Calu3 (cell line): ENCODE measurements around the gene ARMC9. TPM values are rescaled to one million over a fixed set of nuclear protein-coding genes. Genes with fewer than 3 reads are reported as not detected.

Source experiments
- BruUV-seq: library from RNA; stranded (reverse); fragments of 400-500 nt; replicated peaks from 2 replicates; lab custom pipeline; 2021; lab: Mats Ljungman, UMichigan
- CTCF ChIA-PET: fragments of 300-600 bp; sonication (Branson Sonifier 250); formaldehyde crosslinking; loops from one replicate; lab custom pipeline; 2022; ENCODE audit warnings: antibody characterized with exemption; lab: Charles Lee
- DNase-seq: peaks from one replicate; pipeline ENCODE4 v3.0.0; 2022
- H3K27ac Mint-ChIP-seq: one replicate; pipeline ENCODE4 v1.8.0; 2022; ENCODE audit warnings: mixed read lengths; ENCODE audit not compliant: unreplicated experiment
- H3K27me3 Mint-ChIP-seq: one replicate; pipeline ENCODE4 v1.8.0; 2022; ENCODE audit warnings: mixed read lengths; ENCODE audit not compliant: unreplicated experiment
- H3K36me3 Mint-ChIP-seq: one replicate; pipeline ENCODE4 v1.8.0; 2022; ENCODE audit warnings: mild to moderate bottlenecking, moderate library complexity, mixed read lengths; ENCODE audit not compliant: insufficient read depth, unreplicated experiment
- H3K4me1 Mint-ChIP-seq: one replicate; pipeline ENCODE4 v1.8.0; 2022; ENCODE audit warnings: mild to moderate bottlenecking, low read depth, mixed read lengths; ENCODE audit not compliant: unreplicated experiment
- H3K4me3 Mint-ChIP-seq: one replicate; pipeline ENCODE4 v1.8.0; 2022; ENCODE audit warnings: mild to moderate bottlenecking, low read depth, moderate library complexity, mixed read lengths; ENCODE audit not compliant: unreplicated experiment
- H3K9me3 Mint-ChIP-seq: one replicate; pipeline ENCODE4 v1.8.0; 2022; ENCODE audit warnings: low read depth, mixed read lengths; ENCODE audit not compliant: unreplicated experiment
- intact Hi-C: fragments of 100-400 bp; cut with micrococcal nuclease; formaldehyde crosslinking; loops from one replicate; pipeline ENCODE4 v1.10.0; 2022; ENCODE audit not compliant: unreplicated experiment
- total RNA-seq: library from RNA; stranded (reverse); gene quantifications from 2 replicates; pipeline ENCODE4 v1.2.3, GENCODE V29; 2022
- TF ChIP-seq, protein P1 (sequence below): fragments of 200-600 bp; IDR thresholded peaks from one replicate; pipeline ENCODE4 v1.8.0; 2022; ENCODE audit warnings: antibody characterized with exemption; ENCODE audit not compliant: unreplicated experiment

ARMC9 gene
- total RNA-seq, 1 experiment from 2014 or later: 13.6 TPM

DNA sequence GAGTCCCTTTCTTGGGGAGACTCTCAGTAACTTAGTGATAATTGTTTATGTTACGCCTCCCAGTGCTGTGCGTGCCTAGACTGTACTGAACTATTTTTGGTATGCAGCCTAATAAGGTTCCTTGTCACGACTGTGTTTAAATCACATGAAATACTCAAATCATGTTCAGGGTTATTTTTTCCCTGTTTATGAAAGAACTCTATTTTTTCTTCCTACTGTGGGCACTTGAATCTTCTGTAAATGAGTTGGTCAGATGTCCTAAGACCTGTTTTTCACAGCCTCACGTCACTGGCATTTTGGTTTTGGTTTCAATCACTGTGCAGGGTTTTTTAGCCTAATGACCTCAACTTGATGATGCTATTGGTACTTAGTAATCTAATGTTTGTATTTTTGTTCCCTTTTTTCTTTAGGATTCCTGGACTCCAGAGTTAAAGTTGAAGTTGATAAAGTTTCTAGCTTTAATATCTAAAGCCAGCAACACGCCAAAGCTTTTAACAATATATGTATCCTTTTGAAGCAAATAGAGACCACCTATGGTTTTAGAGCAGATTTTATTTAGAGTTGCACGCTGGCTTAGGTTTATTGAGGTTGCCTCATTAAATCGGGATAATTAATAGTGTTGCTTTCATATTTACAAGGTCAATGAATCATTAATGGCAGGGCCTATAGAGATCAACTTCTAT lies 24.0 kb downstream of the ARMC9 start:
- no peak for DNase-seq
- Mint-ChIP-seq H3K4me3 (no peak overlapping the region), H3K9me3 (no peaks in the 10 kb centered on the region), H3K27ac (no peak overlapping the region), H3K27me3 (no peaks in the 10 kb centered on the region), H3K36me3 (no peaks in the 10 kb centered on the region), H3K4me1 (no peaks in the 10 kb centered on the region)
- no TSS peak for BruUV-seq
- intact Hi-C loops: no loop called here
- CTCF ChIA-PET: no interaction called here
- TF ChIP-seq, protein P1, sequence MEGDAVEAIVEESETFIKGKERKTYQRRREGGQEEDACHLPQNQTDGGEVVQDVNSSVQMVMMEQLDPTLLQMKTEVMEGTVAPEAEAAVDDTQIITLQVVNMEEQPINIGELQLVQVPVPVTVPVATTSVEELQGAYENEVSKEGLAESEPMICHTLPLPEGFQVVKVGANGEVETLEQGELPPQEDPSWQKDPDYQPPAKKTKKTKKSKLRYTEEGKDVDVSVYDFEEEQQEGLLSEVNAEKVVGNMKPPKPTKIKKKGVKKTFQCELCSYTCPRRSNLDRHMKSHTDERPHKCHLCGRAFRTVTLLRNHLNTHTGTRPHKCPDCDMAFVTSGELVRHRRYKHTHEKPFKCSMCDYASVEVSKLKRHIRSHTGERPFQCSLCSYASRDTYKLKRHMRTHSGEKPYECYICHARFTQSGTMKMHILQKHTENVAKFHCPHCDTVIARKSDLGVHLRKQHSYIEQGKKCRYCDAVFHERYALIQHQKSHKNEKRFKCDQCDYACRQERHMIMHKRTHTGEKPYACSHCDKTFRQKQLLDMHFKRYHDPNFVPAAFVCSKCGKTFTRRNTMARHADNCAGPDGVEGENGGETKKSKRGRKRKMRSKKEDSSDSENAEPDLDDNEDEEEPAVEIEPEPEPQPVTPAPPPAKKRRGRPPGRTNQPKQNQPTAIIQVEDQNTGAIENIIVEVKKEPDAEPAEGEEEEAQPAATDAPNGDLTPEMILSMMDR: no peak

DNA sequence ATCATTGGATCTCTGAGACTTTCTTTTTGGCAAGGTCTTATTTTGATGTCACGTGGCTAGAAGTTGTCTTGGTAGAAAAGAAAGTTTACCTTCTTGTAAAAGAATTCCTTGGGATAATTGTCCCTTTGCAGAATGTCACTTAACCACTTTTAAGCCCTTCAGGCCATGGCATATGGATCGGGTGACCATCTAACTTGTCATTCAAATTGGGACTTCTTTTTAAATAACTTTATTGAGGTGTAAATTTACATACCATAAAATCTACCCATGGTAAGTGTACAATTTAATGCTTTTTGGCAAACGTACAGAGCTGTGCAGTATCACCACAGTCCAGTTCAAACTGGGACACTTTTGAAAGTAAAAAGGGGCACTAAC lies 24.6 kb downstream of the ARMC9 start:
- Mint-ChIP-seq H3K4me1 (peaks cover 2% of the 10 kb centered on the region), H3K27me3 (no peaks in the 10 kb centered on the region), H3K9me3 (no peaks in the 10 kb centered on the region), H3K27ac (no peak overlapping the region), H3K4me3 (no peak overlapping the region), H3K36me3 (no peaks in the 10 kb centered on the region)
- CTCF ChIA-PET: no interaction called here
- intact Hi-C loops: no loop called here
- no TSS peak for BruUV-seq
- no peak for DNase-seq
- TF ChIP-seq, protein P1: no peak

DNA sequence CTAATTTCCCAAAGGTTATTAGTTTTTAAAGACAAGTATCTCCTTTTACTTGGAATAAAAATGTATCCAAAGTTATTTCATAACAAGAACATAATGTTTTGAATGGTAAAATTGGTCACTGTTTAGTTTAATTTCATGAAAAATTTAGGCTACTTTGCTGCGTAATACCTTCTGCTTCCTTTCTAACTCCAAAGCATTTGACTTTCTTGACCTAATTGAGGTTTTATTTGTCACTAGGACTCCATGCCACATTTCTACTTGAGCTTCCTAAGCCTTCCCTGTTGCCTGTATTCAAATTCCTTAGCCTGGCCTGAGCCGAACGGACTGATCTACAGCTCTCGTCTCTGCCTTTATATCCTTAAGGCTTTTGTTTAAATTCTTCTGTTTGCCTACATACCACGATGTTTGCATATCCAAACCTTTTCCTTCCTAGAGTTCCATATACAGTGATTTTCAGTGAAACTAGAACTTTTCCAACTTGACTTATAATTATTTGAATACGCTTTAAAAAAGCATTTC lies 25.1 kb downstream of the ARMC9 start:
- TF ChIP-seq, protein P1: no peak
- Mint-ChIP-seq H3K27me3 (no peaks in the 10 kb centered on the region), H3K9me3 (no peaks in the 10 kb centered on the region), H3K4me1 (peaks cover 7% of the 10 kb centered on the region), H3K4me3 (no peak overlapping the region), H3K36me3 (no peaks in the 10 kb centered on the region), H3K27ac (no peak overlapping the region)
- intact Hi-C loops: no loop called here
- CTCF ChIA-PET: interaction anchor here (1.4 kb wide), 1 partner anchor 182 kb away, joined by 4 read pairs; no protein-coding TSS in a partner anchor
- no TSS peak for BruUV-seq
- DNase-seq: no peak

DNA sequence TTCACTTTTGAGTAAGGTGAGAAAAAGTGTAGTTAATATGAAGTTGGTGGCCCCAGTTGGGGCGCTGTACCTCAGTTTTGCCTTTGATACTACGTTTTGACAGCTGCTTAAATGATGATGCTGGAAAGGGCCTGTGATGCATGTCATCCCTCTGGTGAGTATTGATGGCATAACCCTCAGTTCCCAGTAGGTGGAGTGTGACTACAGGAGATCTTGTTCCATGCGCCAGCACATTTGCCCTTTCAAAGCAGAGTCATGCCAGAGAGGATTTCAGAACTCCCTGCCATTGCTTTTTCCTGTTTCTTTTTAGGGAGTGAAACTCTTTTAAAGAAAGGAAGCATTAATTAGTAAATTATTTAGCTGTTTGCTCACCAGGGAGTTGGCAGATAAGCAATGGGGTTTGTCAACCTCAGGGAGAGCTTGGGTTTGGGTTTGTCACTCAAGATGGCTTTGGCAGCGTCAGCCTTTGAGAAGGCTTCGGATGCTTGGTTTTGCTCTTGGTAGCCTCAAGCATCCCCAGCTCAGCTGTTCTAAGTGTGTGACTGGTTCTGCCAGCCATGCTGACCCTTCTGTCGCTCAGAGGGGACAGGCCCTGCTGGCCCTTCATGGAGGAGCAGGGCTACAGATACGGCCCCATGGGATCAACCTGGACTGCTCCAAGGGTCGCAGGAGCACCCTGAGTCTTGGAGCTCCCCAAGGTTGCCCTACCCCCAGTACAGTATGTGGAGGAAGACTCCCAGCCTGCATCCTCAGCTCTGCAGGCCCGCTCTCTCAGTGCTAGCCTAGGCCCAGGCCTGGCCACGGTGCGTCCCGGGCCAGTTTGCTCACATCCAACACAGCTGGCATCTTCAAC lies 29.1 kb downstream of the ARMC9 start:
- TF ChIP-seq, protein P1: peak; percentile 77
- no TSS peak for BruUV-seq
- H3K9me3 Mint-ChIP-seq: no peaks in the 10 kb centered on the region
- DNase-seq: peak; percentile 72
- H3K4me1 Mint-ChIP-seq: peaks cover 23% of the 10 kb centered on the region
- no peak overlapping the region for H3K27ac Mint-ChIP-seq
- H3K4me3 Mint-ChIP-seq: no peak overlapping the region
- H3K36me3 Mint-ChIP-seq: no peaks in the 10 kb centered on the region
- H3K27me3 Mint-ChIP-seq: no peaks in the 10 kb centered on the region
- intact Hi-C loops: loop anchor here (1.0 to 5.0 kb wide), 4 partner anchors 70 to 225 kb away; no protein-coding TSS in a partner anchor
- CTCF ChIA-PET: interaction anchor here (0.5 to 2.9 kb wide), 6 partner anchors 86 to 225 kb away, joined by 3 to 22 read pairs (median 4); no protein-coding TSS in a partner anchor
